GM12878 (cell line): Measurements from ENCODE around the gene CATSPERD. TPM values are rescaled to one million over a fixed set of nuclear protein-coding genes. Genes with fewer than 3 reads are reported as not detected.

Experiments
- ATAC-seq: fragments of 200-7000 bp; cut with Tn5 transposase; 3 replicates; pipeline ENCODE4 v1.9.1; 2020; ENCODE audit warnings: mild to moderate bottlenecking, moderate library complexity
- BruUV-seq: library from RNA; stranded (reverse); fragments of 400-500 nt; replicated peaks from 2 replicates; lab custom pipeline; 2021; lab: Mats Ljungman, UMichigan
- CTCF ChIA-PET: fragments of 300-600 bp; sonication (Branson Sonifier 250); formaldehyde crosslinking; extraction: SDS; loops from one replicate; lab custom pipeline; 2021; ENCODE audit warnings: inconsistent platforms; lab: Yijun Ruan, JAX
- POLR2A ChIA-PET: fragments of 350-600 bp; formaldehyde crosslinking; extraction: SDS; loops from one replicate; lab custom pipeline; 2021; ENCODE audit warnings: inconsistent platforms; lab: Charles Lee
- RAD21 ChIA-PET: fragments of 300-600 bp; sonication (Branson Sonifier 250); formaldehyde crosslinking; loops from one replicate; lab custom pipeline; 2023; ENCODE audit warnings: antibody characterized with exemption; ENCODE audit not compliant: unreplicated experiment; lab: Charles Lee
- SMC1A ChIA-PET: fragments of 300-600 bp; sonication (Branson Sonifier 250); formaldehyde crosslinking; loops from one replicate; lab custom pipeline; 2023; ENCODE audit not compliant: unreplicated experiment, uncharacterized antibody; lab: Charles Lee
- DNase-seq: peaks from one replicate; pipeline ENCODE4 v3.0.0-alpha.2; 2011; ENCODE audit warnings: low read depth, low spot score
- FAIRE-seq: peaks from 3 replicates; lab custom pipeline; 2011; peaks lifted over from hg19 to GRCh38; lab: Jason Lieb, UNC
- H2AFZ ChIP-seq: 2 replicates; pipeline ENCODE4 v1.6.0; 2011; ENCODE audit warnings: low read depth, low read length, control low read depth; ENCODE audit not compliant: control insufficient read depth
- H3K27ac ChIP-seq: 2 replicates; pipeline ENCODE4 v1.5.1; 2011; ENCODE audit warnings: control low read depth; ENCODE audit not compliant: control insufficient read depth, insufficient read depth
- H3K27me3 ChIP-seq, 2 experiments: replicated peaks in 1 of 2; 2 replicates each; pipeline versions ENCODE4 v1.6.0 to v1.6.1; 2011; ENCODE audit warnings: low read length in 1 of 2; ENCODE audit not compliant: control insufficient read depth in 2 of 2, insufficient read depth in 2 of 2
- H3K36me3 ChIP-seq, 2 experiments: 2 replicates each; pipeline ENCODE4 v1.5.1; 2011; ENCODE audit warnings: low read length in 1 of 2; ENCODE audit not compliant: control insufficient read depth in 2 of 2, insufficient read depth in 2 of 2
- H3K4me1 ChIP-seq: 2 replicates; pipeline ENCODE4 v1.6.1; 2011; ENCODE audit warnings: mild to moderate bottlenecking, low read length, moderate library complexity, mixed read lengths; ENCODE audit not compliant: control insufficient read depth, insufficient read depth
- H3K4me2 ChIP-seq: 2 replicates; pipeline ENCODE4 v1.6.0; 2011; ENCODE audit warnings: control low read depth; ENCODE audit not compliant: control insufficient read depth, insufficient read depth
- H3K4me3 ChIP-seq: fragments of 200-600 bp; sonication (generic); 2 replicates; pipeline ENCODE4 v1.5.1; 2016
- H3K79me2 ChIP-seq: 2 replicates; pipeline ENCODE4 v1.6.0; 2011; ENCODE audit warnings: low read length; ENCODE audit not compliant: control insufficient read depth, insufficient read depth
- H3K9ac ChIP-seq: 2 replicates; pipeline ENCODE4 v1.8.0; 2011; ENCODE audit warnings: low read length, control low read depth, mixed read lengths; ENCODE audit not compliant: control insufficient read depth, insufficient read depth
- H3K9me3 ChIP-seq: replicated peaks from 3 replicates; pipeline ENCODE4 v1.5.1; 2011; ENCODE audit warnings: mild to moderate bottlenecking, low read length; ENCODE audit not compliant: control insufficient read depth, insufficient read depth
- H4K20me1 ChIP-seq: 2 replicates; pipeline ENCODE4 v1.6.0; 2011; ENCODE audit not compliant: control insufficient read depth, insufficient read depth
- BCL3 ChIP-seq: IDR thresholded peaks from 2 replicates; pipeline ENCODE4 v1.6.1; 2011; ENCODE audit warnings: borderline replicate concordance, low read depth, mild to moderate bottlenecking, moderate library complexity, low read length; ENCODE audit not compliant: insufficient read depth, poor library complexity, severe bottlenecking
- CHD1 ChIP-seq: IDR thresholded peaks from 2 replicates; pipeline ENCODE4 v1.6.1; 2012; ENCODE audit warnings: low read depth, low read length, improper control_type of control experiment
- EGR1 ChIP-seq, 2 experiments: IDR thresholded peaks; 1 replicate in 1 of 2; 2 replicates in 1 of 2; pipeline ENCODE4 v1.6.1; 2011 to 2012; ENCODE audit warnings: low read depth in 2 of 2, low read length in 2 of 2, borderline replicate concordance in 1 of 2, mild to moderate bottlenecking in 1 of 2, moderate library complexity in 1 of 2
- EZH2 ChIP-seq: IDR thresholded peaks from 2 replicates; pipeline ENCODE4 v1.6.1; 2012; ENCODE audit warnings: low read depth, mild to moderate bottlenecking, control low read depth, inconsistent platforms, low read length, borderline replicate concordance; ENCODE audit not compliant: control insufficient read depth
- POLR2A ChIP-seq: IDR thresholded peaks from 2 replicates; pipeline ENCODE4 v1.6.1; 2011; ENCODE audit warnings: low read depth, mild to moderate bottlenecking, low read length
- RAD51 ChIP-seq: fragments of 450-650 bp; IDR thresholded peaks from 2 replicates; pipeline ENCODE4 v1.6.1; 2016; ENCODE audit warnings: moderate library complexity, mild to moderate bottlenecking, inconsistent platforms
- STAT1 ChIP-seq: fragments of 450-650 bp; conservative IDR thresholded peaks from 2 replicates; pipeline ENCODE4 v1.6.1; 2014; ENCODE audit warnings: antibody characterized with exemption, mild to moderate bottlenecking
- TCF3 ChIP-seq: IDR thresholded peaks from 2 replicates; pipeline ENCODE4 v1.6.1; 2012; ENCODE audit warnings: low read depth, mild to moderate bottlenecking, low read length, borderline replicate concordance; ENCODE audit not compliant: insufficient read depth
- ZNF274 ChIP-seq: IDR thresholded peaks from one replicate; pipeline ENCODE4 v1.8.0; 2011; ENCODE audit not compliant: insufficient read length, insufficient read depth
- WGBS: methylation state at CpG from one replicate; pipeline ENCODE4 v1.1.6; 2016; ENCODE audit warnings: low lambda C conversion rate; ENCODE audit not compliant: insufficient replicate concordance, insufficient coverage; ENCODE audit errors: missing lambda C conversion rate; 5-methylcytosine and 5-hydroxymethylcytosine counted together
- in situ Hi-C: fragments of 300-500 bp; cut with MboI; formaldehyde crosslinking; loops from 9 replicates; pipeline ENCODE4 v1.14.3; 2018; ENCODE audit warnings: mixed read lengths
- intact Hi-C: fragments of 100-400 bp; cut with micrococcal nuclease; formaldehyde crosslinking; loops from one replicate; pipeline ENCODE4 v1.14.2; 2022; ENCODE audit not compliant: unreplicated experiment
- polyA plus RNA-seq, 11 experiments: library from polyadenylated mRNA; depleted of rRNA in 4 of 11; unstranded in 6 of 11; stranded (reverse) in 5 of 11; fragments of >200 nt; fragmentation: Nextera tagmentation in 4 of 11; fragmentation: Illumina TruSeq in 1 of 11; extraction: Ambion mirVana in 4 of 11; extraction: Trizol in 1 of 11; gene quantifications; 1 replicate in 1 of 11; 2 replicates in 10 of 11; pipeline versions ENCODE4 v1.2.1 to v1.2.3, GENCODE V29; 2011 to 2016; ENCODE audit warnings: inconsistent platforms in 2 of 11, missing spikeins in 2 of 11, low read depth in 1 of 11
- total RNA-seq, 4 experiments: library from RNA; depleted of rRNA in 3 of 4; stranded (reverse); fragments of >200 nt in 3 of 4; fragmentation: Illumina TruSeq in 1 of 4; extraction: Trizol in 1 of 4; gene quantifications; 2 replicates each; pipeline versions ENCODE4 v1.2.1 to v1.2.3, GENCODE V29; 2013 to 2021

Gene CATSPERD
- total and polyA plus RNA-seq, 10 of the 15 experiments (the other 5 are each of a cell fraction or from before 2014, with no cell fraction given) = 0.02 to 0.38 (median 0.11) TPM; not detected in 5

DNA sequence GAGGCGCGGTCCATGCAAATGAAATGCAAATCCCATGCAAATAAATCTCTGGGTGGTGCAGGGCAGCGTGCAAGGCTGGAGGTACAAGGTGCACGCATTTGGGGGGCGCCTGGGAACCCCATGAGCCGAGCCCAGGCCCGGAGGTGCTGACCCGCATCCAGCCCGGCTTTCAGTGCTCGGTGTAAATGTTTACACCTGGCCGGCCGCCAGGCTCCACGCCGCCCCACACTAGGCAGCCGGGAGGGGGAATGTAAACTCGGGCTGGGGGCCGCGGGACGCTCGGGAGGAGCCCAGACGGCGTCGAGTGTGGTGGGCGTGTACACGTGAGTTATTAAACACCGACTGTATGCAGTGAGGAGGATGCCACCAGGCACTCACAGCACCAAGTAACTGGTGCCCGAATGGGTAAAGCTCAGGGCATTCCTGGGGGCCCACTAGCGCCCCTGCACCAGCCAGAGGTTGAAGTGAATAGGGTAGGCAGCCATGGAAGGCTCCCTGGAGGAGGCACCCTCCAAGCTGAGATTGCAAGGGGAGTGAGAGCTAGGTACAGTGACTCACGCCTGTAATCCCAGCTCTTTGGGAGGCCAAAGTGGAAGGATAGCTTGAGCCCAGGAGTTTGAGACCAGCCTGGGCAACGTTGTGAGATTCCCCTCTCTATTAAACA, 101.9 kb downstream of the CATSPERD start:
- FAIRE-seq (no peak), DNase-seq (no peak), ATAC-seq (no peak)
- no peak overlapping the region for H3K4me2 ChIP-seq
- in situ Hi-C loops (no loop called here), intact Hi-C loops (no loop called here)
- ChIA-PET POLR2A (no interaction called here), SMC1A (interaction anchor here (1.0 kb wide), 1 partner anchor 18 kb away, joined by 6 read pairs; no protein-coding TSS in a partner anchor), CTCF (interaction anchor here (1.1 to 1.7 kb wide), 3 partner anchors 18 to 82 kb away, joined by 3 to 7 read pairs (median 4); no protein-coding TSS in a partner anchor), RAD21 (interaction anchor here (1.2 kb wide), 1 partner anchor 18 kb away, joined by 4 read pairs; the partner anchor contains the start of gene NRTN)
- H2AFZ ChIP-seq = no peak overlapping the region
- no TSS peak for BruUV-seq
- TF ChIP-seq RAD51 = no peak
- TF ChIP-seq ZNF274 = no peak
- no peak for TF ChIP-seq EZH2
- TF ChIP-seq STAT1 = no peak
- TF ChIP-seq POLR2A = no peak
- no peak for TF ChIP-seq TCF3
- TF ChIP-seq CHD1 = no peak
- TF ChIP-seq BCL3 = no peak
- TF ChIP-seq EGR1 (IDR thresholded peaks at IDR 0.05; ENCODE audit: borderline replicate concordance in 1 of 2, low read depth in 2 of 2, low read length in 2 of 2) = no peak
- no peak overlapping the region for H3K27ac ChIP-seq
- H3K4me1 ChIP-seq = peaks cover 9% of the 10 kb centered on the region
- no peaks in the 10 kb centered on the region for H4K20me1 ChIP-seq
- no peak overlapping the region for H3K9ac ChIP-seq
- no peaks in the 10 kb centered on the region for H3K9me3 ChIP-seq
- H3K27me3 ChIP-seq = no peaks in the 10 kb centered on the region
- no peak overlapping the region for H3K4me3 ChIP-seq
- 42% methylated on average over 29 of the region's 30 CpGs for WGBS
- no peaks in the 10 kb centered on the region for H3K79me2 ChIP-seq
- no peaks in the 10 kb centered on the region for H3K36me3 ChIP-seq
